ENCODE results near the gene UGT1A9. TPM values are rescaled to one million over a fixed set of nuclear protein-coding genes. Genes with fewer than 3 reads are reported as not detected.
"Not testable (repeated sequence)": the region's sequence is repeated elsewhere in the genome, so short reads cannot be mapped to it uniquely, and the experiment has no call there.

UGT1A9 gene
- 0.09 TPM for total RNA-seq
- 0.27 TPM for polyA plus RNA-seq
- long read RNA-seq, donor 1: 0 reads
- long read RNA-seq, donor 2: 0 reads
- long read RNA-seq, donor 3: 0 reads
- long read RNA-seq, donor 4: 0 reads
- long read RNA-seq, donor 5: 0 reads
- long read RNA-seq, donor 6: 0 reads
- long read RNA-seq, donor 7: 0 reads
- long read RNA-seq, donor 8, partial matches to known transcripts: 0 of 1 reads
- long read RNA-seq, donor 8, other reads (novel, unspliced or antisense): 0 of 1 reads
- long read RNA-seq, donor 9: 0 reads
- long read RNA-seq, donor 10: 0 reads

DNA sequence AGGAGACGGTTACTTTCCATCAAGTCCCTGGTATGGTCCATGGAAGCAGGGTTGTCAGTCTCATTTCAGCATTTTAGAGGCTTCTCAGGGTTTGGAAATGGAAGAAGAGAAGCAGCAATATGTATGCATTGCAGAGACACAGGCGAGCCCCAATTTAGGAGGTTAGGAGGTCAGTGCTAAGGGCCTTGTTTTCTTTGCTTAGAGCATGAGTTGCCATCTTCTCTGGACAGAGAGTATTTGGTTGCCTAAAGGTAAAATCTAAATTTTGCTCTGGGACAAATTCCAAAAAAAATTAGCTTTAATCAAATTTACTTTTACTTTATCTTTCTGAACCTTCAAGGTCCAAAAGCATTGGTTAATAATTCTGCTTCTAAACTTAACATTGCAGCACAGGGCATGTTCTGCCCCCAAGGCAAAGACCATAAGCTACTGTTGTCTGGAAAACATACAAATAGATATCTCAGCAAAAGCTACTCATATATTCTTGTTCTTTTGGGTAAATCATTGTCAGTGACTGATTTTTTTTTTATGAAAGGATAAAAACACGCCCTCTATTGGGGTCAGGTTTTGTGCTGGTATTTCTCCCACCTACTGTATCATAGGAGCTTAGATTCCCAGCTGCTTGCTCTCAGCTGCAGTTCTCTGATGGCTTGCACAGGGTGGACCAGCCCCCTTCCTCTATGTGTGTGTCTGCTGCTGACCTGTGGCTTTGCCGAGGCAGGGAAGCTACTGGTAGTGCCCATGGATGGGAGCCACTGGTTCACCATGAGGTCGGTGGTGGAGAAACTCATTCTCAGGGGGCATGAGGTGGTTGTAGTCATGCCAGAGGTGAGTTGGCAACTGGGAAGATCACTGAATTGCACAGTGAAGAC lies at the start of gene UGT1A9:
Gene UGT1A9, plus strand, starts transcription at position 609 of the 872 bp plus-strand sequence. Its CDS starts 37 bp downstream, at position 646.
- 96% methylated on average over 5 of the region's 5 CpGs for WGBS
- DNase-seq (ENCODE audit: low read depth in 6 of 9, low spot score in 9 of 9): no peak

GRCh38 chr2:233627331-233628025 lies 44.2 kb upstream of the UGT1A9 start:
- no peaks in the 10 kb centered on the region for H3K27me3 ChIP-seq (ENCODE audit: control insufficient read depth in 2 of 2, insufficient read depth in 1 of 2, low read length in 1 of 2)
- no peak overlapping the region for H3K4me3 ChIP-seq (ENCODE audit: low read length in 2 of 2)
- no peak overlapping the region for H3K27ac ChIP-seq (ENCODE audit: low read depth in 1 of 2, low read length in 1 of 2)
- H3K4me1 ChIP-seq (ENCODE audit: control insufficient read depth in 2 of 2, insufficient read depth in 2 of 2, low read length in 2 of 2): no peaks in the 10 kb centered on the region
- WGBS: 79% methylated on average over 5 of the region's 5 CpGs
- no peaks in the 10 kb centered on the region for H3K36me3 ChIP-seq (ENCODE audit: control insufficient read depth in 2 of 2, insufficient read depth in 2 of 2, low read length in 1 of 2)
- H3K9me3 ChIP-seq (ENCODE audit: control insufficient read depth in 2 of 2, insufficient read depth in 1 of 2, low read length in 1 of 2): no peaks in the 10 kb centered on the region
- DNase-seq (ENCODE audit: low read depth in 6 of 9, low spot score in 9 of 9): no peak

More for the DNA sequence above, at the start of gene UGT1A9:
- Histone ChIP-seq H3K9me3 (ENCODE audit: control insufficient read depth in 2 of 2, insufficient read depth in 1 of 2, low read length in 1 of 2) (no peaks in the 10 kb centered on the region), H3K36me3 (ENCODE audit: control insufficient read depth in 2 of 2, insufficient read depth in 2 of 2, low read length in 1 of 2) (no peaks in the 10 kb centered on the region), H3K4me1 (ENCODE audit: control insufficient read depth in 2 of 2, insufficient read depth in 2 of 2, low read length in 2 of 2) (no peaks in the 10 kb centered on the region), H3K4me3 (ENCODE audit: low read length in 2 of 2) (no peak within 1 kb of the TSS), H3K27ac (ENCODE audit: low read depth in 1 of 2, low read length in 1 of 2) (no peak within 1 kb of the TSS), H3K27me3 (ENCODE audit: control insufficient read depth in 2 of 2, insufficient read depth in 1 of 2, low read length in 1 of 2) (no peaks in the 10 kb centered on the region)

DNA sequence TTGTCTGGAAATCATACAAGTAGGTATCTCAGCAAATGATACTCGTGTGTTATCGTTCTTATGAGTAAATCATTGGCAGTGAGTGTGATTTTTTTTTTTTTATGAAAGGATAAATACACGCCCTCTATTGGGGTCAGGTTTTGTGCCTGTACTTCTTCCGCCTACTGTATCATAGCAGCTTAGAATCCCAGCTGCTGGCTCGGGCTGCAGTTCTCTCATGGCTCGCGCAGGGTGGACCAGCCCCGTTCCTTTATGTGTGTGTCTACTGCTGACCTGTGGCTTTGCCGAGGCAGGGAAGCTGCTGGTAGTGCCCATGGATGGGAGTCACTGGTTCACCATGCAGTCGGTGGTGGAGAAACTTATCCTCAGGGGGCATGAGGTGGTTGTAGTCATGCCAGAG lies 35.4 kb upstream of the UGT1A9 start, which contains the start of gene UGT1A10:
Gene UGT1A10, plus strand, starts transcription at position 143 of the 400 bp plus-strand sequence. Its CDS starts 75 bp downstream, at position 218.
- H3K4me3 ChIP-seq (ENCODE audit: low read length in 2 of 2); H3K27ac ChIP-seq (ENCODE audit: low read depth in 1 of 2, low read length in 1 of 2); H3K4me1 ChIP-seq (ENCODE audit: control insufficient read depth in 2 of 2, insufficient read depth in 2 of 2, low read length in 2 of 2); DNase-seq (ENCODE audit: low read depth in 6 of 9, low spot score in 9 of 9); H3K9me3 ChIP-seq (ENCODE audit: control insufficient read depth in 2 of 2, insufficient read depth in 1 of 2, low read length in 1 of 2); H3K27me3 ChIP-seq (ENCODE audit: control insufficient read depth in 2 of 2, insufficient read depth in 1 of 2, low read length in 1 of 2); H3K36me3 ChIP-seq (ENCODE audit: control insufficient read depth in 2 of 2, insufficient read depth in 2 of 2, low read length in 1 of 2): not testable (repeated sequence)
- 96% methylated on average over 10 of the region's 10 CpGs for WGBS

GRCh38 chr2:233638836-233639235 lies 32.9 kb upstream of the UGT1A9 start:
- Histone ChIP-seq H3K27ac (ENCODE audit: low read depth in 1 of 2, low read length in 1 of 2) (peak overlapping the region in 1 of 2 donors; percentile 69), H3K27me3 (ENCODE audit: control insufficient read depth in 2 of 2, insufficient read depth in 1 of 2, low read length in 1 of 2) (no peaks in the 10 kb centered on the region), H3K4me1 (ENCODE audit: control insufficient read depth in 2 of 2, insufficient read depth in 2 of 2, low read length in 2 of 2) (peaks cover 0 to 2% of the 10 kb centered on the region in 2 donors), H3K4me3 (ENCODE audit: low read length in 2 of 2) (no peak overlapping the region), H3K36me3 (ENCODE audit: control insufficient read depth in 2 of 2, insufficient read depth in 2 of 2, low read length in 1 of 2) (no peaks in the 10 kb centered on the region), H3K9me3 (ENCODE audit: control insufficient read depth in 2 of 2, insufficient read depth in 1 of 2, low read length in 1 of 2) (no peaks in the 10 kb centered on the region)
- WGBS: 73% methylated on average over 5 of the region's 5 CpGs
- no peak for DNase-seq (ENCODE audit: low read depth in 6 of 9, low spot score in 9 of 9)

- no peak for DNase-seq (ENCODE audit: low read depth in 6 of 9, low spot score in 9 of 9)
- H3K4me3 ChIP-seq (ENCODE audit: low read length in 2 of 2): no peak overlapping the region
- H3K27me3 ChIP-seq (ENCODE audit: control insufficient read depth in 2 of 2, insufficient read depth in 1 of 2, low read length in 1 of 2): no peaks in the 10 kb centered on the region
- H3K36me3 ChIP-seq (ENCODE audit: control insufficient read depth in 2 of 2, insufficient read depth in 2 of 2, low read length in 1 of 2): no peaks in the 10 kb centered on the region
- H3K27ac ChIP-seq (ENCODE audit: low read depth in 1 of 2, low read length in 1 of 2): peak overlapping the region in 1 of 2 donors; percentile 30
- peaks cover 0 to 2% of the 10 kb centered on the region in 2 donors for H3K4me1 ChIP-seq (ENCODE audit: control insufficient read depth in 2 of 2, insufficient read depth in 2 of 2, low read length in 2 of 2)
- H3K9me3 ChIP-seq (ENCODE audit: control insufficient read depth in 2 of 2, insufficient read depth in 1 of 2, low read length in 1 of 2): no peaks in the 10 kb centered on the region
These were observed 31.8 kb upstream of the UGT1A9 start for GRCh38 chr2:233639860-233640259.

DNA sequence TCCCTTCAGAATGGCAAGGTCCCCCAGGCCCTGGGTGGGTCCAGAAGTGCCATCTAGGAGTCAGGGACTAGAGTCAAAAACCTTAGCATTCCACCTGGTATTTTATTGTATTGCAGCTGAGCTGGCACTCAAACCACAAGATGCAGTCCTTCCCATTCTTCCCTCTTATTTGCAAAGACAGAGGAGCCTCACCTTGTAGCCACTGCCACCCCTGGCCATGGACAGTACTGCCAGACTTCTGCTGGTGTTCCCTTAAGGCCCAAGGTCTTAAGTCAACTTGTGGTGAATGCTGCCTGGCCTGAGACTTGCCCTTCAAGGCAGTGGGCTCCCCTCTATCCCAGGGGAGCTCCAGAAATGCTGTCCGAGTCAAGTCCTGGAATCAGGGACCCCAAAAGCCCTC lies 28.6 kb upstream of the UGT1A9 start:
- 92% methylated on average over 1 of the region's 1 CpG for WGBS
- Histone ChIP-seq H3K4me3 (ENCODE audit: low read length in 2 of 2) (no peak overlapping the region), H3K4me1 (ENCODE audit: control insufficient read depth in 2 of 2, insufficient read depth in 2 of 2, low read length in 2 of 2) (peaks cover 0 to 2% of the 10 kb centered on the region in 2 donors), H3K27ac (ENCODE audit: low read depth in 1 of 2, low read length in 1 of 2) (no peak overlapping the region), H3K9me3 (ENCODE audit: control insufficient read depth in 2 of 2, insufficient read depth in 1 of 2, low read length in 1 of 2) (peaks cover 0 to 9% of the 10 kb centered on the region in 2 donors), H3K27me3 (ENCODE audit: control insufficient read depth in 2 of 2, insufficient read depth in 1 of 2, low read length in 1 of 2) (no peaks in the 10 kb centered on the region), H3K36me3 (ENCODE audit: control insufficient read depth in 2 of 2, insufficient read depth in 2 of 2, low read length in 1 of 2) (no peaks in the 10 kb centered on the region)
- no peak for DNase-seq (ENCODE audit: low read depth in 6 of 9, low spot score in 9 of 9)

GRCh38 chr2:233646033-233646432 lies 25.7 kb upstream of the UGT1A9 start:
- DNase-seq (ENCODE audit: low read depth in 6 of 9, low spot score in 9 of 9); H3K27me3 ChIP-seq (ENCODE audit: control insufficient read depth in 2 of 2, insufficient read depth in 1 of 2, low read length in 1 of 2); H3K4me1 ChIP-seq (ENCODE audit: control insufficient read depth in 2 of 2, insufficient read depth in 2 of 2, low read length in 2 of 2); H3K36me3 ChIP-seq (ENCODE audit: control insufficient read depth in 2 of 2, insufficient read depth in 2 of 2, low read length in 1 of 2); H3K4me3 ChIP-seq (ENCODE audit: low read length in 2 of 2); H3K9me3 ChIP-seq (ENCODE audit: control insufficient read depth in 2 of 2, insufficient read depth in 1 of 2, low read length in 1 of 2); H3K27ac ChIP-seq (ENCODE audit: low read depth in 1 of 2, low read length in 1 of 2): not testable (repeated sequence)
- 96% methylated on average over 3 of the region's 3 CpGs for WGBS

DNA sequence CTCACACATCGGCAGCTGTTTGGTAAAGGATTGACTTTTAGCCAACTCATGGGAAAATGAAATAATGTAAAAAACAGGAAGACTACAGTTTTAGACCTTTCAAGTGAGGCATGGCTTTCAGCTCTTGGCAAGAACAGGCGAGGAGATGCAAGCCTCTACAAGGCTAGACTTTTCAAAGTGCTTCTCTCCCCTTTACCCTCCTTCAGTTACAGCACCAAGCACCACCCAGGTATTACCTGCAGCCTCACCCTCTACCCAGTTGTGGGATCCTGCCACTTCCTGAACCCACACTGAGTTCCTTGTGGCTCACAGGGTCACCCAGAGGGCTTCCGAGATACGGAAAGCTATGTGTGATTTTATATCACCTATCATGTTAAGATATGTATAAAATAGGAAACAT lies 20.7 kb upstream of the UGT1A9 start:
- no peaks in the 10 kb centered on the region for H3K27me3 ChIP-seq (ENCODE audit: control insufficient read depth in 2 of 2, insufficient read depth in 1 of 2, low read length in 1 of 2)
- no peaks in the 10 kb centered on the region for H3K4me1 ChIP-seq (ENCODE audit: control insufficient read depth in 2 of 2, insufficient read depth in 2 of 2, low read length in 2 of 2)
- H3K4me3 ChIP-seq (ENCODE audit: low read length in 2 of 2): no peak overlapping the region
- no peaks in the 10 kb centered on the region for H3K36me3 ChIP-seq (ENCODE audit: control insufficient read depth in 2 of 2, insufficient read depth in 2 of 2, low read length in 1 of 2)
- WGBS: 87% methylated on average over 4 of the region's 4 CpGs
- peak in 1 of 9 donors; percentile 15 for DNase-seq (ENCODE audit: low read depth in 6 of 9, low spot score in 9 of 9)
- peaks cover 0 to 2% of the 10 kb centered on the region in 2 donors for H3K9me3 ChIP-seq (ENCODE audit: control insufficient read depth in 2 of 2, insufficient read depth in 1 of 2, low read length in 1 of 2)
- peak overlapping the region in 1 of 2 donors; percentile 23 for H3K27ac ChIP-seq (ENCODE audit: low read depth in 1 of 2, low read length in 1 of 2)

GRCh38 chr2:233651430-233651829 lies 20.3 kb upstream of the UGT1A9 start:
- no peak for DNase-seq (ENCODE audit: low read depth in 6 of 9, low spot score in 9 of 9)
- H3K4me3 ChIP-seq (ENCODE audit: low read length in 2 of 2): no peak overlapping the region
- no peaks in the 10 kb centered on the region for H3K27me3 ChIP-seq (ENCODE audit: control insufficient read depth in 2 of 2, insufficient read depth in 1 of 2, low read length in 1 of 2)
- no peaks in the 10 kb centered on the region for H3K4me1 ChIP-seq (ENCODE audit: control insufficient read depth in 2 of 2, insufficient read depth in 2 of 2, low read length in 2 of 2)
- H3K27ac ChIP-seq (ENCODE audit: low read depth in 1 of 2, low read length in 1 of 2): peak overlapping the region in 1 of 2 donors; percentile 32
- WGBS: 94% methylated on average over 2 of the region's 2 CpGs
- H3K9me3 ChIP-seq (ENCODE audit: control insufficient read depth in 2 of 2, insufficient read depth in 1 of 2, low read length in 1 of 2): no peaks in the 10 kb centered on the region
- no peaks in the 10 kb centered on the region for H3K36me3 ChIP-seq (ENCODE audit: control insufficient read depth in 2 of 2, insufficient read depth in 2 of 2, low read length in 1 of 2)

Data from thymus (tissue), 14 donors.